SK-N-SH (cell line): ENCODE data around the gene SLC27A3. TPM values are rescaled to one million over a fixed set of nuclear protein-coding genes. Genes with fewer than 3 reads are reported as not detected.

ENCODE experiments used
- CTCF ChIA-PET: fragments of 300-600, 350-600 bp; formaldehyde crosslinking; extraction: SDS; loops from one replicate; lab custom pipeline; 2021; lab: Yijun Ruan, JAX
- POLR2A ChIA-PET: fragments of 350-600 bp; sonication (Branson Sonifier 250); formaldehyde crosslinking; extraction: SDS; loops from one replicate; lab custom pipeline; 2020; ENCODE audit warnings: antibody characterized with exemption, inconsistent platforms; lab: Yijun Ruan, JAX
- DNase-seq: peaks from one replicate; pipeline ENCODE4 v3.0.0; 2012
- H2AFZ ChIP-seq: fragments of 200-600 bp; sonication (generic); 2 replicates; pipeline ENCODE4 v1.8.1; 2016; ENCODE audit warnings: antibody characterized with exemption, mild to moderate bottlenecking, low read depth
- H3F3A ChIP-seq: fragments of 200-600 bp; sonication (generic); replicated peaks from 2 replicates; pipeline ENCODE3; 2016; ENCODE audit warnings: antibody characterized with exemption, mild to moderate bottlenecking; ENCODE audit not compliant: insufficient read depth
- H3K27ac ChIP-seq, 2 experiments: fragments of 200-500 bp in 1 of 2; fragments of 200-600 bp in 1 of 2; sonication (Bioruptor generic) in 1 of 2; sonication (generic), shearing (Covaris generic) in 1 of 2; 2 replicates each; pipeline versions ENCODE4 v1.5.1 to v1.6.1; 2014 to 2016; ENCODE audit warnings: low read depth in 2 of 2, inconsistent platforms in 1 of 2, low read length in 1 of 2, mild to moderate bottlenecking in 1 of 2, mixed read lengths in 1 of 2
- H3K27me3 ChIP-seq: fragments of 200-600 bp; sonication (generic), shearing (Covaris generic); 2 replicates; pipeline ENCODE4 v1.6.1; 2016; ENCODE audit warnings: mixed run types; ENCODE audit not compliant: insufficient read depth
- H3K36me3 ChIP-seq, 2 experiments: fragments of 200-500 bp in 1 of 2; fragments of 200-600 bp in 1 of 2; sonication (Bioruptor generic) in 1 of 2; sonication (generic) in 1 of 2; replicated peaks in 1 of 2; 2 replicates each; pipeline versions ENCODE3 to v1.5.1; 2014 to 2016; ENCODE audit warnings: low read length in 1 of 2, mild to moderate bottlenecking in 1 of 2; ENCODE audit not compliant: insufficient read depth in 2 of 2, control insufficient read depth in 1 of 2
- H3K4me1 ChIP-seq, 2 experiments: fragments of 200-500 bp in 1 of 2; fragments of 200-600 bp in 1 of 2; sonication (Bioruptor generic) in 1 of 2; sonication (generic), shearing (Covaris generic) in 1 of 2; 2 replicates each; pipeline versions ENCODE4 v1.5.1 to v1.6.1; 2014 to 2016; ENCODE audit warnings: low read depth in 1 of 2, low read length in 1 of 2, mixed run types in 1 of 2; ENCODE audit not compliant: insufficient read depth in 2 of 2, control insufficient read depth in 1 of 2
- H3K4me2 ChIP-seq: fragments of 200-600 bp; sonication (generic), shearing (Covaris generic); 2 replicates; pipeline ENCODE4 v1.6.1; 2017; ENCODE audit warnings: mixed run types
- H3K4me3 ChIP-seq, 2 experiments: fragments of 200-500 bp in 1 of 2; fragments of 200-600 bp in 1 of 2; sonication (Bioruptor generic) in 1 of 2; sonication (generic), shearing (Covaris generic) in 1 of 2; 2 replicates each; pipeline versions ENCODE4 v1.5.1 to v1.8.1; 2014 to 2016; ENCODE audit warnings: low read depth in 2 of 2, inconsistent platforms in 1 of 2, low read length in 1 of 2, mild to moderate bottlenecking in 1 of 2, mixed read lengths in 1 of 2, moderate library complexity in 1 of 2
- H3K79me2 ChIP-seq: fragments of 200-600 bp; sonication (generic); 2 replicates; pipeline ENCODE4 v1.8.1; 2017; ENCODE audit warnings: mild to moderate bottlenecking; ENCODE audit not compliant: insufficient read depth
- H3K9ac ChIP-seq: fragments of 200-600 bp; sonication (generic); 2 replicates; pipeline ENCODE4 v1.6.1; 2017; ENCODE audit warnings: mixed run types
- H3K9me2 ChIP-seq: fragments of 200-600 bp; sonication (generic); 2 replicates; pipeline ENCODE4 v1.6.1; 2017; ENCODE audit warnings: mixed run types
- H3K9me3 ChIP-seq: fragments of 200-600 bp; sonication (generic); 2 replicates; pipeline ENCODE4 v1.6.1; 2017; ENCODE audit warnings: mixed run types, mild to moderate bottlenecking, moderate library complexity
- H4K20me1 ChIP-seq: fragments of 200-600 bp; sonication (generic); 2 replicates; pipeline ENCODE4 v1.6.1; 2017; ENCODE audit warnings: mild to moderate bottlenecking, mixed run types; ENCODE audit not compliant: insufficient read depth
- CHD2 ChIP-seq: fragments of 150-350 bp; IDR thresholded peaks from 2 replicates; pipeline ENCODE4 v1.6.1; 2018; ENCODE audit warnings: low read length; ENCODE audit not compliant: partially characterized antibody
- ELF1 ChIP-seq: IDR thresholded peaks from 2 replicates; pipeline ENCODE4 v1.4.0; 2012
- FOXJ3 ChIP-seq: sonication (generic); formaldehyde crosslinking; IDR thresholded peaks from 2 replicates; pipeline ENCODE4 v1.5.1; 2020; ENCODE audit warnings: mild to moderate bottlenecking, missing genetic modification reagents
- FOXM1 ChIP-seq: IDR thresholded peaks from 2 replicates; pipeline ENCODE4 v1.4.0; 2012; ENCODE audit warnings: low read depth, mild to moderate bottlenecking
- GATA2 ChIP-seq: sonication (generic); formaldehyde crosslinking; IDR thresholded peaks from 2 replicates; pipeline ENCODE4 v1.5.0; 2020; ENCODE audit warnings: mild to moderate bottlenecking, missing genetic modification reagents
- MXI1 ChIP-seq: IDR thresholded peaks from 2 replicates; pipeline ENCODE4 v1.6.1; 2012; ENCODE audit warnings: mild to moderate bottlenecking, low read depth, low read length, improper control_type of control experiment
- RAD21 ChIP-seq: IDR thresholded peaks from 2 replicates; pipeline ENCODE4 v1.6.1; 2012; ENCODE audit warnings: mild to moderate bottlenecking, low read length
- SMC3 ChIP-seq: IDR thresholded peaks from 2 replicates; pipeline ENCODE4 v1.6.1; 2012; ENCODE audit warnings: low read depth, low read length, improper control_type of control experiment
- TAF1 ChIP-seq: IDR thresholded peaks from 2 replicates; pipeline ENCODE4 v1.6.1; 2012; ENCODE audit warnings: low read depth, mild to moderate bottlenecking, low read length, moderate library complexity, borderline replicate concordance
- TCF12 ChIP-seq: IDR thresholded peaks from 2 replicates; pipeline ENCODE4 v1.4.0; 2012
- TEAD4 ChIP-seq: IDR thresholded peaks from 2 replicates; pipeline ENCODE4 v1.4.0; 2012; ENCODE audit warnings: mild to moderate bottlenecking, borderline replicate concordance; ENCODE audit not compliant: insufficient read depth
- WGBS: methylation state at CpG from one replicate; pipeline ENCODE4 v1.1.6; 2017; ENCODE audit warnings: low lambda C conversion rate; 5-methylcytosine and 5-hydroxymethylcytosine counted together
- polyA plus RNA-seq, 3 experiments: library from polyadenylated mRNA; depleted of rRNA; stranded (reverse); fragments of >200 nt; gene quantifications; 2 replicates each; pipeline ENCODE4 v1.2.3, GENCODE V29; 2012
- TF ChIP-seq, protein P1 (sequence below): IDR thresholded peaks from 2 replicates; pipeline ENCODE4; 2012
- TF ChIP-seq, protein P2 (sequence below): IDR thresholded peaks from 2 replicates; pipeline ENCODE4 v1.4.0; 2012; ENCODE audit warnings: low read depth, borderline replicate concordance
- TF ChIP-seq, protein P3 (sequence below): fragments of 200-600 bp; sonication (generic); IDR thresholded peaks from 2 replicates; pipeline ENCODE4 v1.6.1; 2017; ENCODE audit warnings: antibody characterized with exemption, mild to moderate bottlenecking, moderate library complexity

Gene SLC27A3
- polyA plus RNA-seq, 1 of the 3 experiments (the other 2 are of a cell fraction): 9.0 TPM

DNA sequence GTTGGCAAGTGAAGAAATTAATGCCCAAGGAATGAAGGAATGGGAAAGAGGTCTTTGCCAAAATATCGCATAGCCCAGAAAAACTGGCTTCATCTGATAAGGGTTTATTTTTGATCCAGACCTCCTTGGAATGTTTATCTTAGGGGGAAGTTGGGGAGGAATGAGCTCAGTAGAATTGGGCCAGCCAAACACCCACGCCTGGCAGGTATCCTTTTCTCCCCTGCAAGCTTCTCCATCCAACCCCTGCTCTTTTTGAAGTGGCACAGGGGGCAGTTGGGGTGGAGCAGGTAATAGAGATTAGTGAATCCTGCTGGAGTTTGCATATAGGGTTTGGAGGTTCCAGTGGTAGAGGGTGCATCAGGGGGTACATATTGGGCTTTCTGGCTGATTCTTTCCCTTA lies 26.3 kb upstream of the SLC27A3 start:
- H3K9ac ChIP-seq: no peak overlapping the region
- H3K4me1 ChIP-seq: no peaks in the 10 kb centered on the region; a peak in 1 of 4 replicates
- peaks cover 41 to 71% of the 10 kb centered on the region in 2 experiments for H3K36me3 ChIP-seq
- no peaks in the 10 kb centered on the region for H3K79me2 ChIP-seq
- ChIA-PET POLR2A (no interaction called here), CTCF (interaction anchor here (0.6 to 12.0 kb wide), 20 partner anchors 9 to 271 kb away, joined by 3 to 156 read pairs (median 4); partner anchors contain the start of genes NPR1 and RAB13)
- H4K20me1 ChIP-seq: no peaks in the 10 kb centered on the region
- no peak overlapping the region for H3K27ac ChIP-seq
- H3K4me2 ChIP-seq: no peak overlapping the region
- H3F3A ChIP-seq: peaks cover 8% of the 10 kb centered on the region
- H2AFZ ChIP-seq: no peak overlapping the region
- no peak for TF ChIP-seq SMC3
- TF ChIP-seq GATA2 (CRISPR knock-in tag): no peak
- TF ChIP-seq, protein P1, sequence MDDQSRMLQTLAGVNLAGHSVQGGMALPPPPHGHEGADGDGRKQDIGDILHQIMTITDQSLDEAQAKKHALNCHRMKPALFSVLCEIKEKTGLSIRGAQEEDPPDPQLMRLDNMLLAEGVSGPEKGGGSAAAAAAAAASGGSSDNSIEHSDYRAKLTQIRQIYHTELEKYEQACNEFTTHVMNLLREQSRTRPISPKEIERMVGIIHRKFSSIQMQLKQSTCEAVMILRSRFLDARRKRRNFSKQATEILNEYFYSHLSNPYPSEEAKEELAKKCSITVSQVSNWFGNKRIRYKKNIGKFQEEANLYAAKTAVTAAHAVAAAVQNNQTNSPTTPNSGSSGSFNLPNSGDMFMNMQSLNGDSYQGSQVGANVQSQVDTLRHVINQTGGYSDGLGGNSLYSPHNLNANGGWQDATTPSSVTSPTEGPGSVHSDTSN: no peak
- TF ChIP-seq TCF12: no peak
- TF ChIP-seq ELF1: no peak
- TF ChIP-seq, protein P2, sequence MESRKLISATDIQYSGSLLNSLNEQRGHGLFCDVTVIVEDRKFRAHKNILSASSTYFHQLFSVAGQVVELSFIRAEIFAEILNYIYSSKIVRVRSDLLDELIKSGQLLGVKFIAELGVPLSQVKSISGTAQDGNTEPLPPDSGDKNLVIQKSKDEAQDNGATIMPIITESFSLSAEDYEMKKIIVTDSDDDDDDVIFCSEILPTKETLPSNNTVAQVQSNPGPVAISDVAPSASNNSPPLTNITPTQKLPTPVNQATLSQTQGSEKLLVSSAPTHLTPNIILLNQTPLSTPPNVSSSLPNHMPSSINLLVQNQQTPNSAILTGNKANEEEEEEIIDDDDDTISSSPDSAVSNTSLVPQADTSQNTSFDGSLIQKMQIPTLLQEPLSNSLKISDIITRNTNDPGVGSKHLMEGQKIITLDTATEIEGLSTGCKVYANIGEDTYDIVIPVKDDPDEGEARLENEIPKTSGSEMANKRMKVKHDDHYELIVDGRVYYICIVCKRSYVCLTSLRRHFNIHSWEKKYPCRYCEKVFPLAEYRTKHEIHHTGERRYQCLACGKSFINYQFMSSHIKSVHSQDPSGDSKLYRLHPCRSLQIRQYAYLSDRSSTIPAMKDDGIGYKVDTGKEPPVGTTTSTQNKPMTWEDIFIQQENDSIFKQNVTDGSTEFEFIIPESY: no peak
- no peak for TF ChIP-seq TEAD4
- no peak for TF ChIP-seq TAF1
- no peak for TF ChIP-seq FOXJ3 (CRISPR knock-in tag)
- TF ChIP-seq MXI1: no peak
- TF ChIP-seq, protein P3, sequence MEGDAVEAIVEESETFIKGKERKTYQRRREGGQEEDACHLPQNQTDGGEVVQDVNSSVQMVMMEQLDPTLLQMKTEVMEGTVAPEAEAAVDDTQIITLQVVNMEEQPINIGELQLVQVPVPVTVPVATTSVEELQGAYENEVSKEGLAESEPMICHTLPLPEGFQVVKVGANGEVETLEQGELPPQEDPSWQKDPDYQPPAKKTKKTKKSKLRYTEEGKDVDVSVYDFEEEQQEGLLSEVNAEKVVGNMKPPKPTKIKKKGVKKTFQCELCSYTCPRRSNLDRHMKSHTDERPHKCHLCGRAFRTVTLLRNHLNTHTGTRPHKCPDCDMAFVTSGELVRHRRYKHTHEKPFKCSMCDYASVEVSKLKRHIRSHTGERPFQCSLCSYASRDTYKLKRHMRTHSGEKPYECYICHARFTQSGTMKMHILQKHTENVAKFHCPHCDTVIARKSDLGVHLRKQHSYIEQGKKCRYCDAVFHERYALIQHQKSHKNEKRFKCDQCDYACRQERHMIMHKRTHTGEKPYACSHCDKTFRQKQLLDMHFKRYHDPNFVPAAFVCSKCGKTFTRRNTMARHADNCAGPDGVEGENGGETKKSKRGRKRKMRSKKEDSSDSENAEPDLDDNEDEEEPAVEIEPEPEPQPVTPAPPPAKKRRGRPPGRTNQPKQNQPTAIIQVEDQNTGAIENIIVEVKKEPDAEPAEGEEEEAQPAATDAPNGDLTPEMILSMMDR: no peak
- no peak overlapping the region for H3K4me3 ChIP-seq
- H3K27me3 ChIP-seq: no peaks in the 10 kb centered on the region
- H3K9me3 ChIP-seq: no peaks in the 10 kb centered on the region
- no peak for DNase-seq
- 58% methylated on average over 2 of the region's 2 CpGs for WGBS
- H3K9me2 ChIP-seq: no peaks in the 10 kb centered on the region

DNA sequence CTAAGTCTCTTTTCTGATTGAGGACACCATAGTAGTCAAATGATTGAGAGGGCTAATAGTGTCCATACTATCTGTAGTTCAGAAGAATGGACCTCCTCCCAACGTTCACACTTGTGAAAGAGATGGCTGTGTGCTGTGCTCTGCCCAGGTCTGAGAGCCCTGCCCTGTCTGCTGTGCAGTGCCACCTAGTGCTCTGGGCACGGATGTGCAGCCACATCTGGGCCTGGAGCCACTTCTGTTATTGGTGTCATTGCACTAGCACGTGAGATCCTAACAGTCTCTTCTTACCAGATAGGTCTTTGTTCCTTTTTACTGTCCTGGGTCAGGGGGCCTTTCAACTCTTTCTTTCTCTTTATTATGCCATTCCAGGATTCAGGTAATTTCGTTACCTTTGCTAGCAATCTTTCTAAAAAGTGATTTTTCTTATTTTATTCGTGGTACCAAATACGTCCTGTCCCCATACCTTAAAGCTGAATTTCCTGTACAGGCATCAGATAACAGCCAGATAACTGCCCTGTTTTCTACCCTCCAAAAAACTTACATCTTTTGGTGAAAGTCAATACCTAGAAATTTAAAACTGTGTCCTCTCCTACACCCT lies 25.7 kb upstream of the SLC27A3 start:
- Histone ChIP-seq H3K4me2 (no peak overlapping the region), H3K27me3 (no peaks in the 10 kb centered on the region), H3K9me2 (no peaks in the 10 kb centered on the region), H3K9ac (no peak overlapping the region), H3K4me3 (no peak overlapping the region), H4K20me1 (no peaks in the 10 kb centered on the region), H3K4me1 (no peaks in the 10 kb centered on the region; a peak in 1 of 4 replicates), H3K27ac (no peak overlapping the region), H3F3A (peaks cover 8% of the 10 kb centered on the region), H3K79me2 (no peaks in the 10 kb centered on the region), H3K36me3 (peaks cover 44 to 72% of the 10 kb centered on the region in 2 experiments), H2AFZ (no peak overlapping the region), H3K9me3 (no peaks in the 10 kb centered on the region)
- TF ChIP-seq FOXM1 (no peak), CHD2 (peak; percentile 46), MXI1 (peak; percentile 77; the same call in 1 of the 2 replicates), SMC3 (peak; percentile 98), RAD21 (peak; percentile 89)
- TF ChIP-seq, protein P3: peak; percentile 96
- TF ChIP-seq, protein P2: no peak
- ChIA-PET POLR2A (no interaction called here), CTCF (interaction anchor here (0.6 to 12.0 kb wide), 17 partner anchors 10 to 240 kb away, joined by 3 to 156 read pairs (median 4); partner anchors contain the start of genes INTS3 and NPR1)
- WGBS: 48% methylated on average over 6 of the region's 6 CpGs
- DNase-seq: peak; percentile 86
